Heart left ventricle (tissue), 13 donors: Measurements from ENCODE around the gene ZNF618.
"Not testable (repeated sequence)": the region's sequence is repeated elsewhere in the genome, so short reads cannot be mapped to it uniquely, and the experiment has no call there.

Experiments
- POLR2A ChIP-seq, 2 donors: fragments of 450-650 bp; IDR thresholded peaks; one replicate each; pipeline ENCODE4 v1.6.1; 2017; ENCODE audit warnings: antibody characterized with exemption in 2 of 2, mild to moderate bottlenecking in 2 of 2, moderate library complexity in 2 of 2
- TF ChIP-seq, protein P1 (sequence below), 12 donors: fragments of 200-600 bp; sonication (generic) in 4 of 12; IDR thresholded peaks; one replicate each; pipeline versions ENCODE4 v1.5.0 to v1.8.0; 2018 to 2022; ENCODE audit warnings: antibody characterized with exemption in 12 of 12, mild to moderate bottlenecking in 5 of 12
- donor health status: ischemic (EF 13 %, LVEDD 7.1; RV severe dilation, severe dysfunction).
- donor health status: DM: no; HTN: yes; CAD: no.
- donor health status: DM: no; HTN: no; CAD: no.
- donor health status: ischemic (EF 25% LVEDD 6.9; RV normal size, moderate dysfunction).
- donor health status: ischemic (EF 25% LVEDD 5.7; RV mildly dilated, moderate dysfunction).
- donor health status: ischemic (EF 35%, LVEDD 5.7; RV mildly dilated, moderate dysfunction).
- donor health status: nonischemic (EF 11% LVEDD 7.7; RV severe dilation, severe dysfunction).
- donor health status: DM: yes; HTN: yes; CAD: no.
- donor health status: PGD.
- donor health status: ischemic (EF 29% LVEDD 5.4; RV normal size, mild dysfunction).
- donor health status: nonischemic (EF 23%, LVEDD 6.1; RV moderate dilation, normal function).

DNA sequence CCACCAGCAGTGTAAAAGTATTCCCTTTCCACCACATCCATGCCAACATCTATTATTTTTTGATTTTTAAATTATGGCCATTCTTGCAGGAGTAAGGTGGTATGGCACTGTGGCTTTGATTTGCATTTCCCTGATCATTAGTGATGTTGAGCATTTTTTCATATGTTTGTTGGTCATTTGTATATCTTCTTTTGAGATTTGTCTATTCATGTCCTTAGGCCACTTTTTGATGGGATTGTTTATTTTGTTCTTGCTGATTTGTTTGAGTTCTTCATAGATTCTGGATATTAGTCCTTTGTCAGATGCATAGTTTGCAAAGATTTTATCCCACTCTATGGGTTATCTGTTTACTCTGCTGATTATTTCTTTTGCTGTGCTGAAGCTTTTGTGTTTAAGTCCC, 167.6 kb downstream of the ZNF618 start:
- TF ChIP-seq, protein P1, sequence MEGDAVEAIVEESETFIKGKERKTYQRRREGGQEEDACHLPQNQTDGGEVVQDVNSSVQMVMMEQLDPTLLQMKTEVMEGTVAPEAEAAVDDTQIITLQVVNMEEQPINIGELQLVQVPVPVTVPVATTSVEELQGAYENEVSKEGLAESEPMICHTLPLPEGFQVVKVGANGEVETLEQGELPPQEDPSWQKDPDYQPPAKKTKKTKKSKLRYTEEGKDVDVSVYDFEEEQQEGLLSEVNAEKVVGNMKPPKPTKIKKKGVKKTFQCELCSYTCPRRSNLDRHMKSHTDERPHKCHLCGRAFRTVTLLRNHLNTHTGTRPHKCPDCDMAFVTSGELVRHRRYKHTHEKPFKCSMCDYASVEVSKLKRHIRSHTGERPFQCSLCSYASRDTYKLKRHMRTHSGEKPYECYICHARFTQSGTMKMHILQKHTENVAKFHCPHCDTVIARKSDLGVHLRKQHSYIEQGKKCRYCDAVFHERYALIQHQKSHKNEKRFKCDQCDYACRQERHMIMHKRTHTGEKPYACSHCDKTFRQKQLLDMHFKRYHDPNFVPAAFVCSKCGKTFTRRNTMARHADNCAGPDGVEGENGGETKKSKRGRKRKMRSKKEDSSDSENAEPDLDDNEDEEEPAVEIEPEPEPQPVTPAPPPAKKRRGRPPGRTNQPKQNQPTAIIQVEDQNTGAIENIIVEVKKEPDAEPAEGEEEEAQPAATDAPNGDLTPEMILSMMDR (IDR thresholded peaks at IDR 0.05), result not testable (repeated sequence)
- TF ChIP-seq POLR2A (IDR thresholded peaks at IDR 0.05), result not testable (repeated sequence)
